K562 (cell line): Measurements from ENCODE around the gene TNNT2. TPM values are rescaled to one million over a fixed set of nuclear protein-coding genes. Genes with fewer than 3 reads are reported as not detected.

Experiments used
- BACH1 ChIP-seq: fragments of 200-800 bp; sonication (Bioruptor generic); IDR thresholded peaks from 2 replicates; pipeline ENCODE4 v1.6.1; 2016; ENCODE audit warnings: missing genetic modification characterization, missing compliant biosample characterization
- ESRRB ChIP-seq: fragments of 250-450 bp; sonication (Bioruptor Pico); IDR thresholded peaks from 2 replicates; pipeline ENCODE4 v1.5.0; 2020; ENCODE audit warnings: mild to moderate bottlenecking, moderate library complexity, borderline replicate concordance
- PRDM10 ChIP-seq: fragments of 450-650 bp; IDR thresholded peaks from 2 replicates; pipeline ENCODE4 v1.6.1; 2018; ENCODE audit not compliant: partially characterized antibody
- RBM25 ChIP-seq: fragments of 200-400 bp; formaldehyde crosslinking; IDR thresholded peaks from 2 replicates; pipeline ENCODE4 v1.6.1; 2018; ENCODE audit warnings: low read length, low read depth, moderate library complexity; ENCODE audit not compliant: severe bottlenecking
- polyA plus RNA-seq, 8 experiments: library from polyadenylated mRNA; depleted of rRNA in 4 of 8; stranded (reverse) in 5 of 8; unstranded in 3 of 8; fragments of >200 nt; fragmentation: Nextera tagmentation in 2 of 8; fragmentation: Illumina TruSeq in 1 of 8; extraction: Ambion mirVana in 2 of 8; extraction: Trizol in 1 of 8; gene quantifications; 2 replicates each; pipeline versions ENCODE4 v1.2.1 to v1.2.3, GENCODE V29; 2011 to 2014; ENCODE audit warnings: inconsistent platforms in 1 of 8, missing spikeins in 1 of 8
- total RNA-seq, 7 experiments: library from RNA; depleted of rRNA in 6 of 7; stranded (reverse); fragments of >200 nt in 6 of 7; fragmentation: Illumina TruSeq in 2 of 7; extraction: Trizol in 2 of 7; gene quantifications; 2 replicates each; pipeline versions ENCODE4 v1.2.1 to v1.2.3, GENCODE V29; 2011 to 2021; ENCODE audit warnings: low replicate concordance in 1 of 7
- TF ChIP-seq, protein P1 (sequence below): fragments of 250-450 bp; sonication (Bioruptor Pico); IDR thresholded peaks from 2 replicates; pipeline ENCODE4 v1.5.0; 2021

TNNT2 gene
- total and polyA plus RNA-seq, 9 of the 15 experiments (the other 6 are each of a cell fraction or from before 2014, with no cell fraction given) = not detected

DNA sequence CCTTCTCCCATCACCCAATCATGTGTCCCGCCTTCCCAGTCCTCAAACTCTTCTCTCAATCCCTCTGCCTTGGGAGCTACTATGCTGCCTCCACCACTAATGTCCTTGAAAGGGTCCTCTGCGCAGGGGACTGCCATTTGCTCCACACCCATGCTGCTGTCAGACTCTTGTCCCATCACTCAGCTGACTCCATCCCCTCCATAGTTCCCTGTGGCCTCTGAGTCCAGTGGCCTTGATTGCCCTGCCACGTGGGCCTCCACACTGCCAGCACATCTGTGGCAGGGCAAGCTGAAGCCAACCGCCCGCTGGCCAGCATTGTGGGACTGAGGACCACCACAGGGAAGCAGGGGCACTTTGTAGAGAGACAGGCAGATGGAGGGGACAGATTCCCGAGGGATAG lies 1.3 kb upstream of the TNNT2 start (continued):
- TF ChIP-seq, protein P1, sequence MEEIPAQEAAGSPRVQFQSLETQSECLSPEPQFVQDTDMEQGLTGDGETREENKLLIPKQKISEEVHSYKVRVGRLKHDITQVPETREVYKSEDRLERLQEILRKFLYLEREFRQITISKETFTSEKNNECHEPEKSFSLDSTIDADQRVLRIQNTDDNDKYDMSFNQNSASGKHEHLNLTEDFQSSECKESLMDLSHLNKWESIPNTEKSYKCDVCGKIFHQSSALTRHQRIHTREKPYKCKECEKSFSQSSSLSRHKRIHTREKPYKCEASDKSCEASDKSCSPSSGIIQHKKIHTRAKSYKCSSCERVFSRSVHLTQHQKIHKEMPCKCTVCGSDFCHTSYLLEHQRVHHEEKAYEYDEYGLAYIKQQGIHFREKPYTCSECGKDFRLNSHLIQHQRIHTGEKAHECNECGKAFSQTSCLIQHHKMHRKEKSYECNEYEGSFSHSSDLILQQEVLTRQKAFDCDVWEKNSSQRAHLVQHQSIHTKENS = no peak
- TF ChIP-seq BACH1 (tag) = no peak
- no peak for TF ChIP-seq PRDM10
- no peak for TF ChIP-seq RBM25
- TF ChIP-seq ESRRB (CRISPR knock-in tag) = no peak
